Measurements from ENCODE around the gene AMZ1. TPM values are rescaled to one million over a fixed set of nuclear protein-coding genes. Genes with fewer than 3 reads are reported as not detected.

The AMZ1 gene
- total and polyA plus RNA-seq, 2 experiments from 2014 or later, result 3.4 to 5.9 TPM

DNA sequence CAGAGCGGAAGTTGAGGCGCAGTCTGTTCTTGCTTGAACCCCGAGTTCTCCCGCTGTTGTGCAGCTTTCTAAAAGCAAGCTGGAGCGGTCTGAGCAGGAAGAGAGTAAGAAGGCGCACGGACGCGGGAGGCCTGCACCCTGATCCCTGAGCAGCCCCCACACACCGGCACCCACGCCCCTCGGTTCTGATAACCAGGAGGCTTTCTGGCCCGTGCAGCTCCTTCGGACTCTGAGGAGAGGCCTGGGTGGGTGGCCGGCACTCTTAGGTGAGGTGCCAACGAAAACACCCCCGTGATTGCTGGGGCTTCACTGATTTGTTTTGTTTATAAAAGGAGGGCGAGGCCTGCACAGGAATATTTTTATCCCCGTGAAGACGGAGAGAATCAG lies 28.9 kb downstream of the AMZ1 start:
- H3K4me2 ChIP-seq (ENCODE audit: unreplicated experiment), result no peak overlapping the region
- no peaks in the 10 kb centered on the region for H3K79me2 ChIP-seq (ENCODE audit: insufficient read depth)
- 96 to 97% methylated on average over 20 of the region's 20 CpGs for WGBS, 2 experiments (ENCODE audit: low coverage in 1 of 2, low lambda C conversion rate in 2 of 2, missing lambda C conversion rate in 2 of 2)
- no peaks in the 10 kb centered on the region for H3K9me2 ChIP-seq (ENCODE audit: insufficient read depth)
- TF ChIP-seq EZH2phosphoT487 (IDR thresholded peaks at IDR 0.05; ENCODE audit: insufficient read depth, low read depth) (no peak), EZH2 (IDR thresholded peaks at IDR 0.05; ENCODE audit: insufficient read depth, poor library complexity, severe bottlenecking) (no peak)
- DNase-seq, result no peak
- no peak overlapping the region for H2AFZ ChIP-seq
- no peaks in the 10 kb centered on the region for H3K27me3 ChIP-seq (replicated peaks; ENCODE audit: insufficient read depth)
- H3F3A ChIP-seq (ENCODE audit: insufficient read depth), result no peaks in the 10 kb centered on the region
- H4K20me1 ChIP-seq (ENCODE audit: insufficient read depth), result no peaks in the 10 kb centered on the region
- no peak overlapping the region for H3K27ac ChIP-seq
- no peaks in the 10 kb centered on the region for H3K9me3 ChIP-seq (ENCODE audit: low read depth)
- H3K4me3 ChIP-seq, result no peak overlapping the region
- no peak overlapping the region for H3K9ac ChIP-seq
- H3K4me1 ChIP-seq (ENCODE audit: insufficient read depth), result no peaks in the 10 kb centered on the region
- H3K36me3 ChIP-seq (ENCODE audit: low read depth), result peaks cover 2% of the 10 kb centered on the region; the same call in 1 of the 2 replicates
- in situ Hi-C loops (cut with MboI), result loop anchor here (25.0 kb wide), 1 partner anchor 445 kb away; no protein-coding TSS in a partner anchor

DNA sequence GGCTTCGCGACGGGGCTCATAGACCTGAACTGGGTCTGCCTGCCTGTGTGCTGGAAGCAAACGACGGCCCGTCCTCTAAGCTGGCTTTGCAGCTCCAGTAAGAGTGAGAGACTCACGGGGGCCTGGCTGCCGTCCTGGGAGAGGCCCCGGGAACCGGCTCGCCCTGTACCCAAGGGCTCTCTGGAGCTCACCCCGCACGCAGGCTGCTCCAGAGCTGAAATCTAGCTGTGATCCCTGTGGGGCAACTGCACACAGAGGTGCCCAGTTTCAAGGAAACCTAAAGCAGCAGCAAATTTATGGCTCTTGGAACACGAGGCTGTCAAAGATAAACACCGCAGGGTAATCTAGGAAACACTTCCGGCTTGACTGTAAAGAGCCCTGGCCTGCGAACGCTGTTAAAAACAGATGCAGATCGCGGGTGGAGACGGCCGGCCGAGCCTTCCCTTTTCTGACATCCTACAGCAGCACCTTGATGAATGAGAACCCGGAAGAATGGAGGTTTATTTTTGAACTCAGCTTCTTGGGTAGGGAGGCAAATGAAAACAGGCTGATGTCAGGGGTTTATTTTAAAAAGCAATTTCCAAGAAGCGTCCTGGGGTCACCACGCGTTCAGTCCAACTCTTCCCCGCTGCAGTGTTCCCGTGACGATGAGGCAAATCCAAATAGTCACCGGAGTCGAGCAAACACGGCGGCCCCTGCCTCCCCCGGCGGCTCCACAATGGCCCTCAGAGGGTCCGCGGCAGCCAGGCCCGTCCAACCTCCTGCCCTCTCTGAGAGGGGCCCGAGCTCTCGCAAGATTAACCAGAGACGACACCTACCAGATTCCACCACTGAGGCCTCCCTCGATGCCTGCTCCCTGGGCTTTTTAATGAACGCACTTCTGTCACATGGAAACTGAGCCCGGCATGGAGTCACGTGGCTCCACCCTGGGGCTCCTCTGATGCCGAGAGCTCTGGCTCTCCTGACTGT lies 29.6 kb downstream of the AMZ1 start:
- Histone ChIP-seq H2AFZ (no peak overlapping the region), H4K20me1 (ENCODE audit: insufficient read depth) (no peaks in the 10 kb centered on the region), H3K9me2 (ENCODE audit: insufficient read depth) (no peaks in the 10 kb centered on the region), H3F3A (ENCODE audit: insufficient read depth) (no peaks in the 10 kb centered on the region), H3K79me2 (ENCODE audit: insufficient read depth) (no peaks in the 10 kb centered on the region), H3K9ac (no peak overlapping the region), H3K27me3 (replicated peaks; ENCODE audit: insufficient read depth) (no peaks in the 10 kb centered on the region), H3K4me3 (no peak overlapping the region), H3K4me1 (ENCODE audit: insufficient read depth) (no peaks in the 10 kb centered on the region), H3K9me3 (ENCODE audit: low read depth) (no peaks in the 10 kb centered on the region), H3K27ac (no peak overlapping the region), H3K4me2 (ENCODE audit: unreplicated experiment) (no peak overlapping the region), H3K36me3 (ENCODE audit: low read depth) (peaks cover 2% of the 10 kb centered on the region; the same call in 1 of the 2 replicates)
- in situ Hi-C loops (cut with MboI), result loop anchor here (25.0 kb wide), 1 partner anchor 445 kb away; no protein-coding TSS in a partner anchor
- no peak for DNase-seq
- WGBS, 2 experiments (ENCODE audit: low coverage in 1 of 2, low lambda C conversion rate in 2 of 2, missing lambda C conversion rate in 2 of 2), result 84 to 86% methylated on average over 47 of the region's 47 CpGs
- TF ChIP-seq EZH2 (IDR thresholded peaks at IDR 0.05; ENCODE audit: insufficient read depth, poor library complexity, severe bottlenecking) (no peak), EZH2phosphoT487 (IDR thresholded peaks at IDR 0.05; ENCODE audit: insufficient read depth, low read depth) (no peak)

GRCh38 chr7:2718296-2718965 lies 30.4 kb downstream of the AMZ1 start:
- in situ Hi-C loops (cut with MboI), result loop anchor here (25.0 kb wide), 1 partner anchor 444 kb away; no protein-coding TSS in a partner anchor

GRCh38 chr7:2719007-2719406 lies 31.0 kb downstream of the AMZ1 start:
- no peak overlapping the region for H3K4me3 ChIP-seq
- no peak overlapping the region for H3K27ac ChIP-seq
- H3K27me3 ChIP-seq (replicated peaks; ENCODE audit: insufficient read depth), result no peaks in the 10 kb centered on the region
- H3K4me1 ChIP-seq (ENCODE audit: insufficient read depth), result no peaks in the 10 kb centered on the region
- H3F3A ChIP-seq (ENCODE audit: insufficient read depth), result no peaks in the 10 kb centered on the region
- H3K4me2 ChIP-seq (ENCODE audit: unreplicated experiment), result no peak overlapping the region
- in situ Hi-C loops (cut with MboI), result loop anchor here (25.0 kb wide), 1 partner anchor 443 kb away; no protein-coding TSS in a partner anchor
- WGBS, 2 experiments (ENCODE audit: low coverage in 1 of 2, low lambda C conversion rate in 2 of 2, missing lambda C conversion rate in 2 of 2), result 86 to 88% methylated on average over 16 of the region's 16 CpGs
- H3K79me2 ChIP-seq (ENCODE audit: insufficient read depth), result no peaks in the 10 kb centered on the region
- H2AFZ ChIP-seq, result no peak overlapping the region
- no peaks in the 10 kb centered on the region for H3K9me3 ChIP-seq (ENCODE audit: low read depth)
- no peak overlapping the region for H3K9ac ChIP-seq
- no peak for TF ChIP-seq EZH2 (IDR thresholded peaks at IDR 0.05; ENCODE audit: insufficient read depth, poor library complexity, severe bottlenecking)
- DNase-seq, result peak; percentile 15
- peaks cover 2% of the 10 kb centered on the region; the same call in 1 of the 2 replicates for H3K36me3 ChIP-seq (ENCODE audit: low read depth)
- H3K9me2 ChIP-seq (ENCODE audit: insufficient read depth), result no peaks in the 10 kb centered on the region
- H4K20me1 ChIP-seq (ENCODE audit: insufficient read depth), result no peaks in the 10 kb centered on the region

More at GRCh38 chr7:2718296-2718965, 30.4 kb downstream of the AMZ1 start:
- peaks cover 2% of the 10 kb centered on the region; the same call in 1 of the 2 replicates for H3K36me3 ChIP-seq (ENCODE audit: low read depth)
- H2AFZ ChIP-seq, result no peak overlapping the region
- H3K9ac ChIP-seq, result no peak overlapping the region
- H3F3A ChIP-seq (ENCODE audit: insufficient read depth), result no peaks in the 10 kb centered on the region
- H3K79me2 ChIP-seq (ENCODE audit: insufficient read depth), result no peaks in the 10 kb centered on the region
- WGBS, 2 experiments (ENCODE audit: low coverage in 1 of 2, low lambda C conversion rate in 2 of 2, missing lambda C conversion rate in 2 of 2), result 94% methylated on average over 34 of the region's 34 CpGs
- no peak for DNase-seq
- H3K9me3 ChIP-seq (ENCODE audit: low read depth), result no peaks in the 10 kb centered on the region
- no peaks in the 10 kb centered on the region for H3K27me3 ChIP-seq (replicated peaks; ENCODE audit: insufficient read depth)
- H3K4me3 ChIP-seq, result no peak overlapping the region
- H4K20me1 ChIP-seq (ENCODE audit: insufficient read depth), result no peaks in the 10 kb centered on the region
- H3K9me2 ChIP-seq (ENCODE audit: insufficient read depth), result no peaks in the 10 kb centered on the region
- TF ChIP-seq EZH2 (IDR thresholded peaks at IDR 0.05; ENCODE audit: insufficient read depth, poor library complexity, severe bottlenecking) (no peak), EZH2phosphoT487 (IDR thresholded peaks at IDR 0.05; ENCODE audit: insufficient read depth, low read depth) (no peak)
- no peak overlapping the region for H3K4me2 ChIP-seq (ENCODE audit: unreplicated experiment)
- no peaks in the 10 kb centered on the region for H3K4me1 ChIP-seq (ENCODE audit: insufficient read depth)
- no peak overlapping the region for H3K27ac ChIP-seq
